Retinal pigment epithelial cell (primary cell): ENCODE data around the gene SGPL1.

Experiments
- DNase-seq: peaks from one replicate; pipeline ENCODE4 v3.0.0-alpha.2; 2010; ENCODE audit warnings: low read depth
- H3K4me3 ChIP-seq: 2 replicates; pipeline ENCODE4 v1.5.1; 2011; ENCODE audit warnings: mild to moderate bottlenecking, low read length, control low read depth, moderate library complexity
- TF ChIP-seq, protein P1 (sequence below): conservative IDR thresholded peaks from 2 replicates; pipeline ENCODE4 v1.5.1; 2011; ENCODE audit warnings: low read depth, low read length, control low read depth, inconsistent platforms

SGPL1 gene

DNA sequence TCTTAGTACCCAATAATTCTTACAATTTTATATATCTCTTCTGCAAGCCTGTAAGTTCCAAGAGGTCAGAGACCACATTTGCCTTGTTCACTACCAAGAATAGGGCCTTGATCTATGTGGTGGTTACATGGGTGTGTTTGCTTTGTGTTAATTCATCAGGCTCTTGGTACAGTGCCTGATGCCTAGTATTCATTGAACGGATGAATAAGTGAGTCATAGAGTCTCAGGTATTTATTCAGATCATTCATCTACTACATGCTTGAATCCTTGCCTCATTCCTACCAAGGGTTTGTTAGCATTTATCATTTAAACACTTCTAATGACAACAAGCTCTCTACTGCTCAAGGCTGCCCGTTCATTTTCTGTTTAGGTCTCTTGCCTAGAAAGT, 11.3 kb upstream of the SGPL1 start:
- DNase-seq: no peak
- TF ChIP-seq, protein P1, sequence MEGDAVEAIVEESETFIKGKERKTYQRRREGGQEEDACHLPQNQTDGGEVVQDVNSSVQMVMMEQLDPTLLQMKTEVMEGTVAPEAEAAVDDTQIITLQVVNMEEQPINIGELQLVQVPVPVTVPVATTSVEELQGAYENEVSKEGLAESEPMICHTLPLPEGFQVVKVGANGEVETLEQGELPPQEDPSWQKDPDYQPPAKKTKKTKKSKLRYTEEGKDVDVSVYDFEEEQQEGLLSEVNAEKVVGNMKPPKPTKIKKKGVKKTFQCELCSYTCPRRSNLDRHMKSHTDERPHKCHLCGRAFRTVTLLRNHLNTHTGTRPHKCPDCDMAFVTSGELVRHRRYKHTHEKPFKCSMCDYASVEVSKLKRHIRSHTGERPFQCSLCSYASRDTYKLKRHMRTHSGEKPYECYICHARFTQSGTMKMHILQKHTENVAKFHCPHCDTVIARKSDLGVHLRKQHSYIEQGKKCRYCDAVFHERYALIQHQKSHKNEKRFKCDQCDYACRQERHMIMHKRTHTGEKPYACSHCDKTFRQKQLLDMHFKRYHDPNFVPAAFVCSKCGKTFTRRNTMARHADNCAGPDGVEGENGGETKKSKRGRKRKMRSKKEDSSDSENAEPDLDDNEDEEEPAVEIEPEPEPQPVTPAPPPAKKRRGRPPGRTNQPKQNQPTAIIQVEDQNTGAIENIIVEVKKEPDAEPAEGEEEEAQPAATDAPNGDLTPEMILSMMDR: no peak
- H3K4me3 ChIP-seq: no peak overlapping the region

DNA sequence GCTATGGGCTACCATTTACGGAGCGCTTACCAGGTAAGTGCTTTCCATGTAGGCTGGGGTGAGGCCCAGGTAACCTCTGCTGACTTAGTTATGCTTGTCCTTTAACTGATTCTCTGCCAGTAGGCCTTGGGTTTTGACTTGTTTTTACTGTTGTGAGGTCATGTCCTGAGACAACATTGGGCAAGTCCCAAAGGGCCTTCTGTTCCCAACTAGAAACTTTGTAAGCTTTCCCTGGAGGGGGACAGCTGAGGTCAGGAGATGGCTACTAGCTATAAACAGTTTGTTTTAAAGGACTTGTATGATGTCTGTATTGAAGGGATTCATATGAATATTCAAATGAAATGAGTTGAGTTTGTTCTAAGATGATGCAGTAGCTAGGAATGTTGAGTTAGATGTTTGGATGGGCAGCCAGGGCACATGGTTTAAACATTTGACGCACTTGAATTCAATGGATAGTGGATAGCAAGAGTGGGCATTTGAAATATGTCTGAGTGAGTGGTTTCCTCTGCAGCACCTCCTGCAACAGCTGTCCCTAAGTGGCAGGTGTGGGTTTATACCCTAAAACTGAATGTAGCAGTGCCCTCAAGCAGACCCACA, 10.0 kb upstream of the SGPL1 start:
- H3K4me3 ChIP-seq: no peak overlapping the region
- TF ChIP-seq, protein P1: no peak
- no peak for DNase-seq

DNA sequence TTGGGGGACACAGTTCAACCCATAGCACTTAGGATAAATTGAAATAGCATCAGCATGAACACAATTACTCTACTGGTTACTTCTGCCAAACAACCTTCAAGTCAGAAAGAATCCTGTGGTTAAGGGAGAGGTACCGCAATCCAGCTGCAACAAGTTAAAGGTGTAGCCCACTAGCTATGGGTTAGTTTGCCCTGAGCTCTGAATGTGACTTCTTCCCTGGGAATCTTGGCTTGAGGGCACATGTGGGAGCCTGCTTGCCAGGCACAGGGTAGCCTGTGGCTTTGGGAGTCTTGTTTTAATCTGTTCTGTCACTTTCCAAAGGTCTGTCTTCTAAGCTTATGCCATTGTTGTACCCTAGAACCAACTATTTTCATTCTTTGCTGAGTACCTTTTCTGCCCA, 8.9 kb upstream of the SGPL1 start:
- TF ChIP-seq, protein P1: no peak

DNA sequence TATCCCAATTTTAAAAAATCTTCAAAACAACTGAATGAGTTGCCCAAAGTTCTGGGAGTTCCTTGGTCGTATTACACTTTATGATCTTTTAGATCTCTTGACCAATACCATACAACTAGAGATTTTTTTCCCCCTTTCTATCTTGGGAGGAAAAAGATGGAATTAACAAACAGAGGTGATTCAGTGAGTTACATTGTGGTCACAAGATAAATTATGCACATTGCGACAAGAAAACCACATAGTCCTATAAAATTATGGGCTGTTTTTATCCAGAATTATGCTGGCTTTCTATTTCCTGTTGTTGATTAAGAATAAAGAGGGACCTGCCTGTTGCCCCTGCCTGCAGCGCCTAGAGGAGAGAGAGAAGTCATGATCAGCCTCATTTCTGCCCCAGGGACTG, 8.2 kb upstream of the SGPL1 start:
- DNase-seq: no peak
- no peak overlapping the region for H3K4me3 ChIP-seq
- TF ChIP-seq, protein P1: no peak

More for the DNA sequence above, 8.9 kb upstream of the SGPL1 start:
- DNase-seq: no peak
- H3K4me3 ChIP-seq: no peak overlapping the region

DNA sequence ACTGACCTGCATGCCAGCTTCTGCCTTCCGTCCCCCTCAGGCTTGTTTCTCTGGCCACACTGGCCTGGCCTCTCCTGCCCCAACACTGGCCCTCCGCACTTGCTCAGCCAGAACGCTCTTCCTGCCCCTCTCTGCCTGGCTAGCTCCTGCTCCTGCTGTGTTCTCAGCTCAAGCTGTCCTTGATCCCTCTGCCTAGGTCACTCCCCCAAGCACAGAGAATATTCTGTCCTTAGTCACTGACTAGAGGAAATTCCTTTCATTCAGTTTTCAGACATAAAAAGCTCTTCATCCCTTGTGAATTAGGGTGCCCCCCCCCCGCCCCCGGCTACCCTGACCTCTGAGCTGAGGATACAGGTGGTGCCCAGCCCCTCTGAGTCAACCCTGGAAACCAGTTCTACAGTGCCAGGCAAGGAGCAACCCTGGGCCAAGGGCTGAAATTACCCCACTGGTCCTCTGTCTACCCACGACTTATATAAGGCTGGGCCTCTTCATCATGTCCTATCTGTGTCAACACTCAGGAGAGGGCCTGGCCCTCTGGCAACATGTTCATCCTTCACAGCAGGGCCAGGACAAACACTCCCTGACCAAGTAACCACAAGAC, 6.6 kb upstream of the SGPL1 start:
- DNase-seq: no peak
- H3K4me3 ChIP-seq: no peak overlapping the region
- TF ChIP-seq, protein P1: no peak

DNA sequence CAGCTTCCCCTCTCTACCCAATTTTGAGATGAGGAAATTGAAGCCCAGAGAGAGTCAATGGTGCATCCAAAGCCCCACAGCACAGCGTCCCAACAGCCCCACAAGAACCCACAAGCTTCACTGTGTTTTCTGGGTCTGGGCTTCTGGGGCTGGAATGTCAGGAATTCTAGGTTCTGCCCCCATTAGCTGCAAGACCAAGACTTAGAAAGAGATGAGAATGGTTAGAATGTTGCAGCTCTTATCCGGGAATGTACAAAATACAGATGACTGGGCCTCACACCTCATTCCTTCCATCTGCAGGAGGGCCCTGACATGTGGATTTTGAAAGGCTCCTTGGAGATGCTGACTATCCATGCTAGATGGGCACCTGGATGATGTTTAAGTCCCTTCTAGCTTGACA, 6.0 kb upstream of the SGPL1 start:
- no peak overlapping the region for H3K4me3 ChIP-seq
- TF ChIP-seq, protein P1: no peak
- no peak for DNase-seq

DNA sequence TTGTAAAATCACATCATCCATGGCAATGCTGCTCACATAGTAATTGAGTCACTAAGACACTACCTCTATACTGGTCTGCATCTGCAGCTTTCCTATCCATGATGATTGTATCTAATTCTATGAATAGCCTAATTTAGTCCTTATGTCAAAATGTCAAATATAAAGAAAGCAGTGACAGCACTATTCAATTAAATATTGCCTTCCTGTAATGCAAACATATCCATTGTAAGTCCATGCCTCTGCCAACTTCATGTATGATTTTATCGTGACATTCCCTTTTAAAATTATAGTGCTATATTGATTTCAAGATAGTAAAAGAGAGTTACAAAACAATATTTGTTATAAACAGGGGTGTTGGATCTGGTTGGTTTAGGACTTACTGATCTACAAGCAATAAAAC, 4.8 kb upstream of the SGPL1 start:
- H3K4me3 ChIP-seq: no peak overlapping the region
- TF ChIP-seq, protein P1: no peak
- DNase-seq: no peak
